ENCODE results near the gene BCAS3.
"Not testable (repeated sequence)": the region's sequence is repeated elsewhere in the genome, so short reads cannot be mapped to it uniquely, and the experiment has no call there.

The BCAS3 gene

DNA sequence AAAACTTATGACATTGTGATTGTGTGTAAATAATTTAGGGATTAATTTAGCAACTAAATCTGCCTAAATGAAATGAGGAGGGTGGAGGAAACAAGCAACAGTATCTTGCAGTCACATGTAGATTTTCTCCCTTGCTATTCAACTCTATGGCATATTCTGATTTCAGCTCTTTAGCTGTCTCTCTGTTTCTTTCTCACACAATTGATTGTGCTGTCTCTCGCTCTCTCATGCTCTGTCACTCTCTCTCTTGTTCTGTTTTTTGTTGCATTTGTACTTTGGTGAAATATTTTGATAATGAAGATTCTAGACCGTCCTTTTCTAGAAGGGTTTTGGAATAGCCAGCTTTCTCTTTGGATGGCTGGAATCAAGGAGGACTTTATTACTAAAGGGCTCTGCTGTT, 70.6 kb downstream of the BCAS3 start:
- FAIRE-seq = no peak

- no peak for FAIRE-seq
Observed at GRCh38 chr17:60749050-60749449, 71.4 kb downstream of the BCAS3 start.

GRCh38 chr17:60749708-60750107, 72.1 kb downstream of the BCAS3 start:
- no peak for FAIRE-seq

DNA sequence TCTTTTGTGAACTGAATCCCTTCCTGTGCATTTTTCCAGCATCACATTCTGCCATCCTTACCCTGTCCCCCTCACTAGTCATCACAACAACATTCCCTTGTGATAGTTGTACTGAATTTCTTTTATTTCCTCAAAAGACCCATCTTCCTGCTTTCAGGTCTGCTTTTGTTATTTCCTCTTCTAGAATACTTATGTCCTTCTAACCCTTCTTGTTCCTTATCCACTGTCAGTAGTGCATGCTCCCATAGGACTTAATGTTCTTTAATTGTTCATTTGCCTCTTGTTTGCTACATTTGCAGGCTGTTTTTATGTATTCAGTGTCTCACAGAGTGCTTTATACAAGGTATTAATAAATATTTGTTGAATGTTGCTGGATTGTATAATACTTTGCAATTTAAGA, 73.0 kb downstream of the BCAS3 start:
- no peak for FAIRE-seq

DNA sequence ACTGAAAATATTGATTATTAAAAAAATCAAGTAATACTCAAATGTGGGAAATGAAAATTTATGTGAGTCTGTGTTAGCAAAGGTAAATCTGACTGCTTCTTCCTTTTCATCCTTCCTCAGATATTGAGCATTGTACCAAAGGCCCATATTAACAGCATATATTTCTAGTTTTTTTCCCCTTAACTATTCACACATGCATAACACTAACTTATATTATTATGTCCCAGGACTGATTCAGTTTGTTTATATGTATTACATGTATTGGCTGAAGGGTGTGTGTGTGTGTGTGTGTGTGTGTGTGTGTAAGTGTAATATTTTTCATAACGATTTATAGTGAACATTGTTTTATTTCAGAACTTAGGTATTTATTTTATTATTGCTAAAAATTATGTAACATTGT, 74.2 kb downstream of the BCAS3 start:
- peak; percentile 47 for FAIRE-seq

DNA sequence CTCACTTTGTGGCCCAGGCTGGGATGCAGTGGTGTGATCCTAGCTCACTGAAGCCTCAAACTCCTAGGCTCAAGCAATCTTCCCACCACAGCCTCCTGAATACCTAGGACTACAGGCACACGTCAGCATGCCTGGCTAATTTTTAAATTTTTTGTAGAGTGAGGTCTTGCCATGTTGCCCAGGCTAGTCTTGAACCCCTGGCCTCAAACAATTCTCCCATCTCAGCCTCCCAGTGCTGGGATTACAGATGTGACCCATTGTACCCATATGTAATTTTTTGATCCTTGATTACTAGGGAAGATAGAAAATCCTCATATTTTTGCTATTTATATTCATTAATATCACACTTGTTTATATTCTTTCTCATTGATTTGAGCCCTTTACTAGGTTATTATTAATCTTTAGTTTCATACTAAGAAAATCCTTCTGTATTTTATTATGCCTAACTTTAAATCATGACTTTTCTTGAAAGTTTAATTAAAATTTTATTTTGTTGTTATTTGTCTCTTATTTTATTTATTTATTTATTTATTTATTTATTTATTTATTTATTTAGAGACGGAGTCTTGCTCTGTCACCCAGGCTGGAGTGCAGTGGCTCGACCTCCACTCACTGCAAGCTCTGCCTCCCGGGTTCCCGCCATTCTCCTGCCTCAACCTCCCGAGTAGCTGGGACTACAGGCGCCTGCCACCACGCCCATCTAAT, 75.4 kb downstream of the BCAS3 start:
- FAIRE-seq = peak; percentile 37

DNA sequence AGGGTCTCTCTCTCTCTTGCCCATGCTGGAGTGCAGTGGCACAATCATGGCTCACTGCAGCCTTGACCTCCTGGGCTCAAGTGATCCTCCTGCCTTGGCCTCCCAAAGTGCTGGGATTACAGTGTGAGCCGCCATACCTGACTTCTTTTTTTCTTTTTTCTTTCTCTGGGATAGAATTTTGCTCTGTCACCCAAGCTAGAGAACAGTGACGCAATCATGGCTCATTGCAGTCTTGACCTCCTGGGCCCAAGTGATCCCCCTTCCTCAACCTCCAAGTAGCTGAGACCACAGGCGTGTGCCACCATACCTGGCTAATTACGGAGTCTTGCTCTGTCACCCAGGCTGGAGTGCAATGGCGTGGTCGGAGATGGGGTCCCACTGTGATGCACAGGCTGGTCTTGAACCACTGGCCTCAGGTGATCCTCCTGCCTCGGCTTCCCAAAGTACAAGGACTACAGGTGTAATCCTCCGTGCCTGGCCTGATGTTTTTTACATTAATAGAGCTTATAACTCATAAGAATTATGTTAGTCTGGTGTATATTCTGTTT, 76.5 kb downstream of the BCAS3 start:
- FAIRE-seq = no peak

GRCh38 chr17:60756798-60757197, 79.1 kb downstream of the BCAS3 start:
- not testable (repeated sequence) for FAIRE-seq

DNA sequence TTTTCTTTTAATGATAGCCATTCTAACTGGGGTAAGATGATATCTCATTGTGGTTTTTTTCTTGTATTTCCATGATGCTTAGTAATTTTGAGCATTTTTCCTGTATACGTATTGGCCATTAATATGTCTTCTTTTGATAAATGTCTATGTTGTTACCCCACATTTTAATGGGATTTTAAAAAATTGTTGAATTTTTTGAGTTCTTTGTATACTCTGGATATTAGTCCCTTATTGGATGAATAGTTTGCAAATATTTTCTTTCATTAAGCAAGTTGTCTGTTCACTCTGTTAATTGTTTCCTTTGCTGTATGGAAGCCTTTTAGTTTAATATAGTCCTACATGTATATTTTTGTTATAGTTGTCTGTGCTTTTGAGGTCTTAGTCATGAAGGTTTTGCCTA, 79.8 kb downstream of the BCAS3 start:
- FAIRE-seq = no peak

DNA sequence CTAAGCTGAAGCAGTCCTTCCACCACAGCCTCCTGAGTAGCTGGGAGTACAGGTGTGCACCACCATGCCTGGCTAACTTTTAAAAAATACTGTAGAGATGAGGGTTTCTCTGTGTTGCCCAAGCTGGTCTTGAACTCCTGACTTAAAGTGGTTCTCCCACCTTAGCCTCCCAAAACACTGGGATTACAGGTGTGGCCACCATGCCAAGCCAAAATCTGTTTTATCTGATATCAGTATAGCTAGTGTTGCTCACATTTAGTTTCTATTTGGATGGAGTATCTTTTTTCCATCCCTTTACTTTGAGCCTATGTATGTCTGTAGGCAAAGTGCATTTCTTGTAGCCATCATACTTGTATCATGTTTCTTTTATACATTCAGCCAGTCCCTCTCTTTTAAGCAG, 82.1 kb downstream of the BCAS3 start:
- FAIRE-seq = no peak

GRCh38 chr17:60761301-60761700, 83.7 kb downstream of the BCAS3 start:
- not testable (repeated sequence) for FAIRE-seq

DNA sequence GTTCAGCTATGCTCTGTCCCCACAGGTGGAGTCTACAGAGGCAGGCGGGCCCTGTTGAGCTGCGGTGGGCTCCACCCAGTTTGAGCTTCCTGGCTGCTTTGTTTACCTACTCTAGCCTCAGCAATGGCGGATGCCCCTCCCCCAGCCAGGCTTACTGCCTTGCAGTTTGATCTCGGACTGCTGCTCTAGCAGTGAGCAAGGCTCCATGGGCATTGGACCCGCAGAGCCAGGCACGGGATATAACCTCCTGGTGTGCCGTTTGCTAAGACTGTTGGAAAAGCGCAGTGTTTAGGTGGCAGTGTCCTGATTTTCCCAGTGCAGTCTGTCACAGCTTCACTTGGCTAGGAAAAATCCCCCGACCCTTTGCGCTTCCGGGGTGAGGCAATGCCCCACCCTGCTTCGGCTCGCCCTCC, 89.1 kb downstream of the BCAS3 start:
- no peak for FAIRE-seq

DNA sequence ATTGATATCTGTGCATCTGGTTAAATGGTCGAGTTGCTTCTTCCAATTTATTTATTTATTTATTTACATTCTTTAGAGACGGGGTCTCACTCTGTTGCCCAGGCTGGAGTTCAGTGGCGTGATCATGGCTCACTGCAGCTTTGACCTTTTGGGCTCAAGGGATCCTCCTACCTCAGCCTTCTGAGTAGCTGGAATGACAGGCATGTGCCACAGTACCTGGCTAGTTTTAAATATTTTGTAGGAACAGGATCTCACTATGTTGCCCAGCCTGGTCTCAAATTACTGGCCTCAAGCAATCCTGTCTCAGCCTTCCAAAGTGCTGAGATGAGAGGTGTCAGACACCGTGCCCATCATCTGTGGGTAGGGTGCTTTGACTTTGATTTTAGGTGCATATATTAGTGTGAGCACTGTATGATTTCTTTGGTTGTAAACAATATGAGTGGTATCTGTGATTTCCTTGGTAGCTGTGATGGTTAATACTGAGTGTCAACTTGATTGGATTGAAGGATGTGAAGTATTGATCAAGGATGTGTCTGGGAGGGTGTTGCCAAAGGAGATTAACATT, 90.2 kb downstream of the BCAS3 start:
- FAIRE-seq = no peak

- no peak for FAIRE-seq
Observed at GRCh38 chr17:60769327-60769726, 91.7 kb downstream of the BCAS3 start.

DNA sequence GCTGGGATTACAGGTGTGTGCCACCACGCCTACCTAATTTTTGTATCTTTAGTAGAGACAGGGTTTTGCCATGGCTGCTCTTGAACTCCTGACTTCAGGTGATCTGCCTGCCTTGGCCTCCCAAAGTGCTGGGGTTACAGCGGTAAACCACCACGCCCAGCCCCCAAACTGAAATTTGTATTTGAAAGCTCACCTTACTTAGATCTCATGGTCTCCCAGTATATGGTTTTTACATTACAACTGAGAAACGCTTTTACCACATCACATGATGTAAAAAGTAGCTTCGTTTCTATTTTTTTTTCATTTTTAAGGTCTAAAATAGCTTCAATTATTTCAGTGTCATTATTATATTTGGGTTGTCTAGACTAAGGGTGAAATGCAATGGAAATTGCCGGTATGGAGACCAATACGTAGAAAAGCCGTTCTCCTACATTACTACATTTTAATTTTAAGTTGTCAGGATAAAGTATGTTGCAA, 93.3 kb downstream of the BCAS3 start:
- no peak for FAIRE-seq

- FAIRE-seq = not testable (repeated sequence)
Observed at GRCh38 chr17:60771621-60772020, 94.0 kb downstream of the BCAS3 start.

DNA sequence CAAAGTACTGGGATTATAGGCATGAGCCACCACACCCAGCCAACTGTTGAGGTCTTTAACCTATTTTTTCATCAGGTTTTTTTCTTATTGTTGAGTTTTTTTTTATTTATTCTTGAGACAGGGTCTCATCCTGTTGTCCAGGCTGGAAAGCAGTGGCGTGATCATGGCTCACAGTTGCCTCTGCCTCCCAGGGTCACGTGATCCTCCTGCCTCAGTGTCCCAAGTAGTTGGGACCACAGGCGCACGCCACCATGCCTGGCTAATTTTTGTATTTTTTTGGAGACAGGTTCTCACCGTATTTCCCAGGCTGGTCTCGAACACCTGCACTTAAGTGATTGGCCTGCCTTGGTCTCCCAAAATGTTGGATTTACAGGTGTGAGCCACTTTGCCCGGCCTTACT, 95.9 kb downstream of the BCAS3 start:
- no peak for FAIRE-seq

GRCh38 chr17:60781880-60782412, 104.3 kb downstream of the BCAS3 start:
- FAIRE-seq = no peak

GRCh38 chr17:60782742-60783141, 105.1 kb downstream of the BCAS3 start:
- no peak for FAIRE-seq

- FAIRE-seq = no peak
Observed at GRCh38 chr17:60790205-60790604, 112.6 kb downstream of the BCAS3 start.

GRCh38 chr17:60792250-60792898, 114.7 kb downstream of the BCAS3 start:
- FAIRE-seq = no peak

DNA sequence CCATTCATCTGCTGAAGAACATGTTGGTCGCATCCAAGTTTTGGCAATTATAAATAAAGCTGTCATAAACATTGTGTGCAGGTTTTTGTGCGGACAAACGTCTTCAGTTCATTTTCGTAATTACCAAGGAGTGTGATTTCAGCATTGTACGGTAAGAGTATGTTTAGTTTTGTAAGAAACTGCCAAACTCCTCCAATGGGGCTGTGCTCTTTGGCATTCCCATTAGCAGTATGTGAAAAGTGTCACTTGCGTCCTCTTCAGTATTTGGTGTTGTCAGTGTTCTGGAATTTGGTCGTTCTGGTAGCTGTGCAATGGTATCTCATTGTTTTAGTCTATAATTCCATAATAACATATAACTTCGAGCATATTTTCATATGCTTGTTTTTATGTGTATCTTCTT, 120.9 kb downstream of the BCAS3 start:
- FAIRE-seq = no peak

- no peak for FAIRE-seq
Observed at GRCh38 chr17:60802377-60802776, 124.7 kb downstream of the BCAS3 start.

- no peak for FAIRE-seq
Observed at GRCh38 chr17:60803059-60803458, 125.4 kb downstream of the BCAS3 start.
